HG03520 (cell line): ENCODE measurements around the gene RHOH.

Experiments
- ATAC-seq: cut with Tn5 transposase; IDR thresholded peaks from one replicate; pipeline ENCODE4 v1.9.1; 2021; ENCODE audit warnings: mild to moderate bottlenecking, moderate library complexity; ENCODE audit not compliant: unreplicated experiment

The RHOH gene

DNA sequence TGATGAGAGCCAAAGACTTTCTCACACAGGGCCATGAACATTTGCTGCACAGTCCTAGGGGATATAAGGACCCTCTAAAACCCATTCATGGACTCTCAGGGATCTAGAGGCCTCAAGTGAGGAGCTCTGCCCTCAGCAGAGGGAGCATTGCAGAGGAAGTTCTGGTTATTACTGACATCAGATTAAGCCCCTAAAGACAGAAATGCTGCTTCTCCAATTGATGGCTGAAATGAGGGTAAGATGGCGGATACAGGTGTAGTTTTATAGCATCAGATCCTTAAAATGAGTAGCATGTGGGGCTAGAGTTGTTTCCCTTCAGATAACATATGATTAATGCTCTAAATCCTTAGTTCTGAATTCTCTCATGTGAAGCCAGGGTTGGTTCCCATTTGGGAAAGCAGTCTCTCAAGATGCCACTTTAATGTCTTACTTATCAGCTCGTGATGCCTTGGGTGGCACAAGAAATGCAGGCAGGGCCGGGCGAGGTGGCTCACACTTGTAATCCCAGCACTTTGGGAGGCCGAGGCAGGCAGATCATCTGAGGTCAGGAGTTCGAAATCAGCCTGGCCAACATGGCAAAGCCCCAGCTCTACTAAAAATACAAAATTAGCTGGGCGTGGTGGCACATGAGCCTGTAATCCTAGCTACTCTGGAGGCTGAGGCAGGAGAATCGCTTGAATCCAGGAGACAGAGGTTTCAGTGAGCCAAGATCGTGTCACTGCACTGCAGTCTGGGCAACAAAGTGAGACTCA is 7.9 kb downstream of the RHOH start:
- ATAC-seq, result no peak

DNA sequence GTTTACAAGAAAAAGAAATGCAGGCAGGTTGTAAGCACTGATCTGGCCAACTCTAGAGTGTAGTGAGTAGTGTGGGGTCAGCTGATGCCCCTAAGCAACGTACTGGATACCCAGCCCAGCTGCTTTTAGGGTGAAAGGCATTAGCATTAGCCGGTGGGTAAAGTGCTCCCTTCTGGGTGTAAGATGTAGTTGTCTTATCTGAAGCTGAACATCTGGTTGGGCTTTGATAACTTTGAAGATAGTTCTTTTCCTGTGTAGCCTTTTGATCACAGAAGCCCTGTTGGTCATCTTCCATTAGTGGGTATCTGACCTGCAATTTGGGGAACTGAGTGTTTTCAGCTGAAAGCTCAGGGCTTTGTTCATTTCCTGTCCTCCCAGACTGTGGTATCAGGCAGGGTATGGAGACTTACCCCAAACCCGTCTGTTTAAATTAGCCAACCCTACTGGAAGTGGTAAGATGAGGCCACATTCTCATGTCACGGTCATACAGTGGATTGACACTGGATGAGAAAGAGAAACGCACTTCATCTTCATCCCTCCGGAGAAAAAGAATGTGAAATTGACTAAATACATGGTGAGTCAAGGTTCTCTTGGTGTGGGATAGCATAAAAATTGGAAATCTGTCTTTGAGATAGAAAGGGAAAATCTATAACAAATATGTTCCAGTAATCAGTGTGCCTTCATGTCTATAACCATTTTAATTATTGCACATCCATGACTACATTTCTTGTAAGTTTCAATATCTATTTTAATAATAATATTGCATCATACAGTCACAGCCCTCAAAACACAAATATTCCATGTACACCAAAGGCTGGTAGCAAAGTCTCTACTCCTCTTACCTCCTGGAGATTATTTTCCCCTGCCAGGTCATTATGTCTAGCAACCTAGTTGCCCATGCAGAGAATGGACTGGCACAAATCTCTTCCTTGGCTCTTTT is 8.7 kb downstream of the RHOH start:
- peak; percentile 55 for ATAC-seq

DNA sequence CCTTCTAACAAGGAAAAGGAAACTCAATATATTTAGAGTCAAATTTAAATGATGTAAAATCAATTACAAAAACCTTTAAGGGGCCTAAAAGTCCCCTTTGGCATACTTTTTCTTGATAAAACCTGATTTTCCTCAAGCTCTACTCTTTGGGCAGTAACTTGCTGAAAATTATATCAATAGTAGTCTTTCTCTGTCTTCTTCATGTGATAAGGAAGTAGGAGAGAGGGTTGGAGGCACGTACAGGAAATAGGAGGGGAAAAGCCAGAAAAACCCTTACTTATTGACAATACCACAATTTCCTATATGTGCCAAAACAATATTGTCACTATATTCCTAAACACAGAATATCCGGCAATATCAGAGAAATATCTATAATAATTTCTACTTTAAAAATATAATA is 9.6 kb downstream of the RHOH start:
- ATAC-seq, result no peak

DNA sequence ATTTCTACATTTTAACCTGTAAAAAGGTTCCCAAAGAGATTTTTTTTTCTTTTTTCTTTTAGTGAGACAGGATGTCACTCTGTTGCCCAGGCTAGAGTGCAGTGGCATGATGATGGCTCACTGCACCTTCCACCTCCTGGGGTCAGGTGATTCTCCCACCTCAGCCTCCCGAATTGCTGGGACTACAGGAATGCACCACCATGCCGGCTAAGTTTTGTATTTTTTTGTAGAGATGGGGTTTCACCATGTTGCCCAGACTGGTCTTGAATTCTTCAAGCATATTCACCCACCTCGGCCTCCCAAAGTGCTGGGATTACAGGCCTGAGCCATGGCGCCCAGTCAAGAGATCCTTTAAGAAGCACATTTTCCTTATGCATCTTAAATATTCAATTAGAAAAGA is 12.6 kb downstream of the RHOH start:
- ATAC-seq, result no peak

GRCh38 chr4:40210776-40211175 is 13.9 kb downstream of the RHOH start:
- no peak for ATAC-seq

DNA sequence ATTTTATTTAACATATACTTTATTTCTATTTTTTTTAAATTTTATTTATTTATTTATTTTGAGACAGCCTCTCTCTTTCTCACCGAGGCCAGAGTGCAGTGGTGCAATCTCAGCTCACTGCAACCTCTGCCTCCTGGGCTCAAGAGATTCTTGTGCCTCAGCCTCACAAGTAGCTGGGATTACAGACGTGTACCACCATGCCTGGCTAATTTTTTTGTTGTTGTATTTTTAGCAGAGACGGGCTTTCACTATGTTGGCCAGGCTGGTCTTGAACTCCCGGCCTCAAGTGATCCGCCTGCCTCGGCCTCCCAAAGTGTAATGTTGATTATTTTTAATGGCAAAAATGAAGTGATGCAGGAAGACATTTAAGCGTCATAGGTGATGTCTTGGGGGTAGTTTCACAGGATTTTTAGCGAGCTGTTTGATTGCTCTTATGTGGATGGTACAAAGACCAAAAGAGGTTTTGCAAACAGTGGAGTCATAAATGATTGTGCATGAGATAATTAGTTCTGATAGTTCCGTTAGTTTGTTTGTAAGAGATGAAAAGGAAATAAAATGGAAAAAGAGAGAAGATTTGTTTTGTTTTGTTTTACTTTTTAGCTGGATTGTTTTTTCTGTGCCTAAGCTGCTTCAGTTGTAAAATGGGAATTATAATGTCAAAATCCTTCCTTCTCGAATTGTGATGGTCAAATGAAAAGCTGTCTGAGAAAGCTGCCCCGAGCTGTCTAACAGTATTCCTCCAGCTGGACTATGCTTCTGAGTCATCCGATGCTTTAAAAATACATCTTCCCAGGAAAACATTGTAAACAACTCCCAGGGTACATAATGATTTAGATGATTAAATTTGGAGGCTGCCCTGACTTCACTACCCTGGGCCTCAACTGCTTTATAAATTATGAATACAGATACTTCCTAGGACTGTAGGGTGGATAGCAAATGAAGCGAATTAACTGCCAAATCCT is 14.7 kb downstream of the RHOH start:
- ATAC-seq, result no peak

- ATAC-seq, result no peak
Observed at GRCh38 chr4:40212674-40213527, 16.1 kb downstream of the RHOH start.

GRCh38 chr4:40214038-40214437 is 17.2 kb downstream of the RHOH start:
- no peak for ATAC-seq

DNA sequence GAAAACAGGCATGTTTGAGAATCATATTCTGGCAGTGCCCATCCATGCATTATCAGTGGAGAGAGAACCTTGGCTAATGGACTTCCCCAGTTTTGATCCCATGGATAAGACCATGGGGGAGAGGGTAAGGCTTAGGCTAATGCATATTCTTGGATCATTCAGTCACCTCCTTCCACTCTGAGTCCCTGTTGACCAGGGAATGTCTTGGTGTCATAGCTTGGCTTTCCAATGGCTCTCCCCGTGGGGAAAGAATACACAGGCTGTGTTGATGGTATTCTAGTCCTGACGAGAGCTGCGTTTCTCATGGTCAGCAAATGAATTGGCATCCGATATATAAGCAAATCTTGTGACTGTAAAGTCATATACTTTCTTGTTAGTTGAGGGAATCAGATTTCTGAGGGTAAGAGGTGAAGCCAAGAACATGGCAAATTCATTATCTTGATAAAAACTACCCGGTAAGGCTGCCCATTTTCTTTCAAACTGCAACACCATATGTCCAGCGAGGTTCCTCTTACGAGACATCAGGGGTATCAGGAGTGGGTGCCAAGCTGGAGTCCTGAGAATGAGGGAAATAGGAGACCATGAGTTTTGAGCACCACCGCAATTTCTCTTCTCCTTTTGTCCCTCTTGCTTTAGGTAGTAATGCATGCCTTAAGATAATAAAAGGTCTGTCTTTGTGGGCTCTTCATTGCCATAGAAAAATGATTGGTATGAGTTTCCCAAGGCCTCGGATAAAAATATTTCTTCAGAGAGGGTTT is 18.0 kb downstream of the RHOH start:
- no peak for ATAC-seq

DNA sequence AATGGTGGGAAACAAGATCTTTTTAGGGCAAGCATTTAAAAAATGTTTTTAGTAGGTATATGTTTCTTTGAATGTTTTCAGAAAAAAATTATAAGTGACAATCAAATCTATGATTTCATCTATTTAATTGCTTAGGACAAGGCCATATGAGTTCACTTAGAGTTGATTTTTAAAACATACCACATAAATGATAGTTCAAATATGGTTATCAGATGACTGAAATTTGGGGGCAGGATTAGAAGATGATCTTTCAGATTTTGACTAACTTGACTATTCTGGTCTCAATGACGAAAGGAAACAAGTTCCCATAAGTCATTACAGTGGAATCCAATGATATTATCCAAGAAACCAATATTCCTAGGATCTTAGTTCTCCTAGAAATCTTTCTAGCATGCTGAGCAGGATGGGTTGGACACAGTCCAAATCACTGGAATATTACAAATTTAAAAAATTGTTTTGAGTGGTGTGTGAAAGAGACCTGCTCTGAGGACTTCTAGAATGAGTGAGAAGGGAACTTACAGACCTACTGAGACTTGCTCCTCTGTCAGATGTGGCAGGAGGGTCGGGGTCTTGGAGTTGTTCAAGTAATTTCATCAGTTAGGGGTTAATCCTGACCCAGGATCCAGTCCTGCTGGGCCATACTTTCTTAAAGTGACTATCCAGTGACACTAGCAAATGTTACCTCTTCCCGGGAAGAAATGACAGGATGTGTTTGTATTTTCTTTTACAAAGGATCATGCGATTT is 20.0 kb downstream of the RHOH start:
- ATAC-seq, result no peak

- no peak for ATAC-seq
Observed at GRCh38 chr4:40221744-40222143, 24.9 kb downstream of the RHOH start.

GRCh38 chr4:40223343-40223742 is 26.5 kb downstream of the RHOH start:
- ATAC-seq, result no peak

GRCh38 chr4:40224432-40224831 is 27.6 kb downstream of the RHOH start:
- no peak for ATAC-seq

DNA sequence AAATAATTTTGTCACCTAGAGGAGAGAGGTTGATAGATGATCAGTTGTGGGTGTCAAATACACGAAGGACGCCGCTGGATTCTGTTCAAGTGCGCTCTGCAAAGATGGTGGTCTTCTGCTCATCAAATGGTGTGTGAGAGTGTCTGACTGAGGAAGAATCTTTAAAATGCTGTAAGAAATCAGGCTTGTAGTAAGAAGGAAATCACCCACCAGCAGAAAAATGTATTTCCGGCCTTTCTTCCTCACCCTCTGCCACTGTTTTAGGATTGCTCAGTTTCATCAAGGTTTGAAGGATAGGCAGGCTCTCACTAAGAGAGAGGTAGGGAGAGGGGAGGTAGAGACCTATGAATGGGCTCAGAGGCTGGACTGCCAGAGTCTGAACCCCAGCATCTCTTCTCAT is 28.7 kb downstream of the RHOH start:
- ATAC-seq, result no peak

DNA sequence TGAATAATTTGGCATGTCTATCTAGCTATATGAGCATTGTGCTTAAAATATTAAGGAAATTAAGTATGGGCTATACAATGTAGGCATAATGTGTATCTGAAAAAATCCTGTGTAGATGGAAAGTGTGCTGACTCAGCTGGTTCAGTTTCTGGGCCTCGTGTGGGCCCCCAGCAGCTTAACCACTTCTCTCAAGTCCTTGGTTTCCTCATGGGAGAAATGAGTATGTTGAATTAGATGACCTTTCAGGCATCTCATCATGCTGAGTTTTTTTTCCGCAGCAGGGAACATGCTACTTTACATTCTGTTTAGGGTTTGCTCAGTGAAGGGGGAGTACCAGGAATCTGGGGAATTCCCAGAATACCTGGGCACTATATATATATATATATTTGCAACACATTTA is 30.5 kb downstream of the RHOH start:
- ATAC-seq, result peak; percentile 55

DNA sequence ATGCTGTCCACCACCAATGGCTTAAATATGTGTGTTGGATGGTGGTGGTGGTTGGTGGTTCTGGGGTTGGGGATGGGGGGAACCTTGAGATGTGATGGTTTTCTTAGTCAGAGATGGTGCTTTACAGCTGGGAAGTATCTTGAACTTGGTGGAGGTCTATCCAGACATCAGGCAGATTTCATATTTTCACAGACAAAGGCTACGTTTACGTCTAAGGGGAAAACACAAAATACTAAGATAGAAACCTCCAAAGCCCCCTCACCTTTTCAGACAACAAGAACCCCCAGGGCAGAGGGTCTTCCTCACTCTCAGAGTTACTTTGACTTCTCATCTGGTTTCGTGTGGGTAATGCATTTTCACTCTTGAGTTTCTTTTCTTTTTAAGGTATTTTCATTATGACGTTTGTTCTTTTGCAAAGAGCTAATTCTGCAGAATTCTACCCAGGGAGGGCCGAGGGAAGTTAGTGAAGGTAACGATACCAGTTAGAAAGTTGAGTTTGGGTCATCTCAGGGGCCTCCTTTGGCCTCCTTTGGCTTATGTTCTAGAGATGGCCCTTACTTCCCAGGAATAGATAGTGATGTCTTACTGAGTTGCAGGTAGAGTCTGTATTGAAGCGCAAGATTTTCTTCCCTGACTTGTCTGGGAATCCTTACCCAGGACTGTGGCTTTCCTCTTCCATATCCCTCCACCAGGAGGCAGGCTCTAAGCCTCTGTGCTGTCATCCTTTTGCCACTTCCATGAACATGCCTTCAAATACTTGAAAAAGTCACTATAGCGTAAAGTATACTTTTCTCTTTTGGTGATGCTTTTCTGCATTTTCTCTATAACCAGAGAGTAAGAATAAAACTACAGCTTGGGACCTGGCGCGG is 31.9 kb downstream of the RHOH start:
- no peak for ATAC-seq

- no peak for ATAC-seq
Observed at GRCh38 chr4:40231316-40231863, 34.6 kb downstream of the RHOH start.
